Thyroid gland (tissue), 4 donors: ENCODE data around the gene MAD2L1.

ENCODE experiments used
- CTCF ChIP-seq, 6 experiments: fragments of 200-600 bp in 3 of 6; fragments of 450-650 bp in 3 of 6; sonication (generic) in 3 of 6; IDR thresholded peaks; one replicate each; pipeline ENCODE4 v1.5.1; 2016 to 2019; ENCODE audit warnings: antibody characterized with exemption in 6 of 6, mild to moderate bottlenecking in 2 of 6, inconsistent platforms in 1 of 6, moderate library complexity in 1 of 6
- POLR2A ChIP-seq, 2 donors: fragments of 450-650 bp; IDR thresholded peaks; one replicate each; pipeline ENCODE4 v1.6.1; 2017; ENCODE audit warnings: antibody characterized with exemption in 2 of 2, mild to moderate bottlenecking in 2 of 2, moderate library complexity in 1 of 2

- TF ChIP-seq CTCF (IDR thresholded peaks at IDR 0.05) = no peak
- no peak for TF ChIP-seq POLR2A (IDR thresholded peaks at IDR 0.05)
Measured at GRCh38 chr4:120052856-120053255, 13.8 kb downstream of the MAD2L1 start.
